Pancreas (tissue), 10 donors: Measurements from ENCODE around the gene AP5B1. TPM values are rescaled to one million over a fixed set of nuclear protein-coding genes. Genes with fewer than 3 reads are reported as not detected.

Experiments used
- ATAC-seq, 4 donors: fragments of 200-7000 bp; cut with Tn5 transposase; one replicate each; pipeline versions ENCODE4 v1.8.0 to v1.9.1; 2020; ENCODE audit warnings: mild to moderate bottlenecking in 4 of 4, moderate library complexity in 4 of 4
- DNase-seq, 6 donors: peaks; one replicate each; pipeline ENCODE4 v3.0.0-alpha.2; 2020
- FAIRE-seq: peaks from 2 replicates; lab custom pipeline; 2012; peaks lifted over from hg19 to GRCh38; lab: Jason Lieb, UNC
- H3K27ac ChIP-seq, 4 donors: fragments of 200-600 bp; sonication (generic); 1 replicate in 3 of 4; 2 replicates in 1 of 4; pipeline versions ENCODE4 v1.5.0 to v1.8.0; 2020
- H3K27me3 ChIP-seq, 4 donors: fragments of 200-600 bp; one replicate each; pipeline ENCODE4 v1.8.0; 2021
- H3K36me3 ChIP-seq, 3 donors: fragments of 200-600 bp; sonication (generic) in 1 of 3; one replicate each; pipeline versions ENCODE4 v1.5.0 to v1.8.0; 2020 to 2021
- H3K4me1 ChIP-seq, 3 donors: fragments of 200-600 bp; one replicate each; pipeline ENCODE4 v1.8.0; 2021
- H3K4me3 ChIP-seq, 4 donors: fragments of 200-600 bp; sonication (generic) in 2 of 4; one replicate each; pipeline versions ENCODE4 v1.5.0 to v1.8.0; 2020 to 2021
- H3K9me3 ChIP-seq, 4 donors: fragments of 200-600 bp; one replicate each; pipeline ENCODE4 v1.8.0; 2021
- WGBS, 2 donors: extraction: QIAGEN DNeasy Blood & Tissue Kit; methylation state at CpG; one replicate each; pipeline ENCODE4 v1.1.7; 2013; 5-methylcytosine and 5-hydroxymethylcytosine counted together
- intact Hi-C, 3 donors: fragments of 100-400 bp; cut with DNase I; formaldehyde crosslinking; loops; one replicate each; pipeline versions ENCODE4 v1.11.1 to v1.14.2; 2022
- polyA plus RNA-seq, 2 donors: library from polyadenylated mRNA; stranded (reverse); fragments of 200-250 nt; gene quantifications; one replicate each; pipeline ENCODE4 v1.2.3, GENCODE V29; 2013
- total RNA-seq, 6 donors: library from RNA; stranded (reverse); fragmentation: NEBNext Ultra II Directional in 4 of 6; extraction: Animal tissue kit (Norgen Biotek cat#: 25700) in 4 of 6; gene quantifications; one replicate each; pipeline versions ENCODE4 v1.2.1 to v1.2.4, GENCODE V29; 2021 to 2023
- TF ChIP-seq, protein P1 (sequence below), 4 donors: fragments of 200-600 bp; sonication (generic) in 3 of 4; IDR thresholded peaks; one replicate each; pipeline versions ENCODE4 v1.5.0 to v1.8.0; 2021; ENCODE audit warnings: antibody characterized with exemption in 4 of 4
- donor health status: healthy with polysubstance abuse.
- donor health status: DM: no; HTN: no; CAD: no; lungs with moderate emphysema.
- donor health status: DM: no; HTN: no; CAD: no.
- donor health status: control.
- donor health status: control.
- donor health status: Bipolar disorder and iron deficiency.
- donor health status: DM: yes; HTN: yes; CAD: no.
- donor health status: DM: no; HTN: no; CAD: no.
- donor health status: DM: no; HTN: no; CAD: no.
- donor health status: DM: yes; HTN: yes; CAD: no.

The AP5B1 gene
- total and polyA plus RNA-seq, 8 donors, result 4.2 to 12.7 (median 11.1) TPM

DNA sequence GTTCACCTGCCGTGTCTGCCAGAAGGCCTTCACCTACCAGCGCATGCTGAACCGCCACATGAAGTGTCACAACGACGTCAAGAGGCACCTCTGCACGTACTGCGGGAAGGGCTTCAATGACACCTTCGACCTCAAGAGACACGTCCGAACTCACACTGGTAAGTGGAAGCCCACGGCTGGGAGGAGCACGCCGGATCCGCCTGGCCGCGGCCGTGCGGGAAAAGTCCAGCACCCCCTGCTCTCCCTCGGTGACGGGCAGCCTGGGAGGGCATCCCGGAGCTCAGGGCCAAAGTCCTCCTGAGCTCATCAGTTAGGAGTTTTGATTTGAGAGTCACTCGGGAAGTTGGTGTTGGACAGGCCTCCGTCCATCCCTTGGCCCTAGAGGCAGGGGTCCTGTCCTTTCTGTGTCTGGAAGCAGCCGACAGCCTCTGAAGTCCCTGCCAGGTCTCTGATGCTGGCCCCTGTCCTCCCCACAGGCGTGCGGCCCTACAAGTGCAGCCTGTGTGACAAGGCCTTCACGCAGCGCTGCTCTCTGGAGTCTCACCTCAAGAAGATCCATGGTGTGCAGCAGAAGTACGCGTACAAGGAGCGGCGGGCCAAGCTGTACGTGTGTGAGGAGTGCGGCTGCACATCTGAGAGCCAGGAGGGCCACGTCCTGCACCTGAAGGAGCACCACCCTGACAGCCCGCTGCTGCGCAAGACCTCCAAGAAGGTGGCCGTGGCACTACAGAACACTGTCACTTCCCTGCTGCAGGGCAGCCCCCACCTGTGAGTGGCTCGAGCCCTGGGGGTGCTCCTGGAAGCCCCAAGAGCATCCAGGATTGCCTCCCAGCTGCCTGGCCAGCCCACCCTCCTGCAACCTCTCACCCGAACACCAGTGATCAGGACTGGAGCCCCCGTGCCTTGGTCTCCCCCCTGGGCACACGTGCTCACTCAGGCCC, 14.1 kb upstream of the AP5B1 start:
- 91 to 92% methylated on average over 42 of the region's 42 CpGs for WGBS, 2 donors
- ATAC-seq (no peak), FAIRE-seq (no peak), DNase-seq (no peak)
- H3K4me1 ChIP-seq, result peaks cover 0 to 4% (median 4%) of the 10 kb centered on the region in 3 donors
- no peaks in the 10 kb centered on the region for H3K27me3 ChIP-seq
- TF ChIP-seq, protein P1, sequence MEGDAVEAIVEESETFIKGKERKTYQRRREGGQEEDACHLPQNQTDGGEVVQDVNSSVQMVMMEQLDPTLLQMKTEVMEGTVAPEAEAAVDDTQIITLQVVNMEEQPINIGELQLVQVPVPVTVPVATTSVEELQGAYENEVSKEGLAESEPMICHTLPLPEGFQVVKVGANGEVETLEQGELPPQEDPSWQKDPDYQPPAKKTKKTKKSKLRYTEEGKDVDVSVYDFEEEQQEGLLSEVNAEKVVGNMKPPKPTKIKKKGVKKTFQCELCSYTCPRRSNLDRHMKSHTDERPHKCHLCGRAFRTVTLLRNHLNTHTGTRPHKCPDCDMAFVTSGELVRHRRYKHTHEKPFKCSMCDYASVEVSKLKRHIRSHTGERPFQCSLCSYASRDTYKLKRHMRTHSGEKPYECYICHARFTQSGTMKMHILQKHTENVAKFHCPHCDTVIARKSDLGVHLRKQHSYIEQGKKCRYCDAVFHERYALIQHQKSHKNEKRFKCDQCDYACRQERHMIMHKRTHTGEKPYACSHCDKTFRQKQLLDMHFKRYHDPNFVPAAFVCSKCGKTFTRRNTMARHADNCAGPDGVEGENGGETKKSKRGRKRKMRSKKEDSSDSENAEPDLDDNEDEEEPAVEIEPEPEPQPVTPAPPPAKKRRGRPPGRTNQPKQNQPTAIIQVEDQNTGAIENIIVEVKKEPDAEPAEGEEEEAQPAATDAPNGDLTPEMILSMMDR (IDR thresholded peaks at IDR 0.05), result no peak
- H3K4me3 ChIP-seq, result no peak overlapping the region
- H3K27ac ChIP-seq, result no peak overlapping the region
- intact Hi-C loops, result no loop called here
- H3K9me3 ChIP-seq, result no peaks in the 10 kb centered on the region
- peaks cover 0 to 9% (median 0%) of the 10 kb centered on the region in 3 donors for H3K36me3 ChIP-seq

DNA sequence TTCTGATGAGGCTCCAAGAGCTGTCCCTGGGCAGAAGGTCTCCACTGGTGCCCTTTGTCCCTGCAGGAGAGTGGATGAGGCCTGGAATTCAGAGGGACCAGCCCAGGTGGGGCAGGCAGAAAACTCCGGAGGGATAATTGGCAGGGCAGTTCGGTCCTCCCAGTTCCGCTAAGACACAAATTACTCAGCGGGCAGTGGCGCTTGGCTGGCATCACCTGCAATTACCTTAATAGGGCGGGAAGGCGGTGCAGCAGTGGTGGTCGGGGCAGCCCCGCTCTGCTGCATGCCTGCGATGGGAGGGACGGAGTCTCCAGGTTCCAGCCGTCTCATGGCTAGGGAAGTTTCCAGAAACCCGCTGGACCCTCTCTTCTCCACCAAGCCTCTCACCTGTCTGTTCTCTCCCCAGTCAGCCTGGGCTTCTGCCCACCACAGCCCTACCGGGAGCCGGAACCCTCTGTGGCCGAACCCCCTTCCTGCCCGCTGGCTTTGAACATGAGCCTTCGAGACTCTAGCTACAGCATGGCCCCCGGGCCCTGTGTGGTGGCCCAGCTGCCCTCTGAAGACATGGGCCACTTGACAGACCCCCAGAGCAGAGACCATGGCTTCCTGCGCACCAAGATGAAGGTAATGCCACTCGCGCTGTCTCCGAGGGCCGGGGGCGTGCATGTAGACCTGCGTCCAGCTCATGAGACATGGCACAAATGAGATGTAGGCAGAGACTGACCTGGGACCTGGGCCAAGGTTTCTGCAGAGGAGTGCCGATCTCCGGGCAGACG, 13.0 kb upstream of the AP5B1 start:
- no peaks in the 10 kb centered on the region for H3K27me3 ChIP-seq
- ATAC-seq, result peak; percentile 2 to 38 (median 20)
- H3K36me3 ChIP-seq, result peaks cover 0 to 9% (median 0%) of the 10 kb centered on the region in 3 donors
- peaks cover 0 to 11% (median 4%) of the 10 kb centered on the region in 3 donors for H3K4me1 ChIP-seq
- 76 to 79% methylated on average over 29 of the region's 29 CpGs for WGBS, 2 donors
- intact Hi-C loops, result no loop called here
- DNase-seq, result peak in 1 of 6 donors; percentile 23
- no peaks in the 10 kb centered on the region for H3K9me3 ChIP-seq
- FAIRE-seq, result no peak
- TF ChIP-seq, protein P1 (IDR thresholded peaks at IDR 0.05), result no peak
- H3K4me3 ChIP-seq, result no peak overlapping the region
- peak overlapping the region in 1 of 4 donors; percentile 49 for H3K27ac ChIP-seq

DNA sequence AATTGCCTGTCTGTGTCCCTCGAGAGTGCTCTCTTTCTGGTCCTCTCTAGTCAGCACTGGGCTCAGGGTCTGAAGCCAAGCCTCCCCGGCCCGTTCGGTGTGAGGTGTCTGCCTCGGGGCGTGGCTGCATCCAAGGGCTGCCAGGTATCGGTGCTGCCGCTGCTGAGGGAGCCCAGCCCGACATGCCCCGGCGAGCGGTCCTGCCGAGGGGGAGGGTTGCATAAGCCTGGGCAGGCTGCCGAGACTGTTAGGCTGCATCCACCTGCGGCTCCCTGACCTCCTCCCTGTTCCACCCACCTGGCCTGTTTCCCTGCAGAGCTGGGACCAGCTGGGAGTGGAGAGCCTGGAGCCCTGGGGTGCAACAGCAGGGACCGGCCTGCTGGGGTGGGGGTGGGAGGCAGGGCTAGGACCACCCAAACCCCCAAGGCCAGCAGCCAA, 12.4 kb upstream of the AP5B1 start:
- Histone ChIP-seq H3K4me3 (no peak overlapping the region), H3K27me3 (no peaks in the 10 kb centered on the region), H3K36me3 (peaks cover 0 to 9% (median 0%) of the 10 kb centered on the region in 3 donors), H3K9me3 (no peaks in the 10 kb centered on the region), H3K27ac (peak overlapping the region in 1 of 4 donors; percentile 49), H3K4me1 (peaks cover 0 to 11% (median 6%) of the 10 kb centered on the region in 3 donors)
- ATAC-seq, result peak; percentile 88 to 96 (median 94)
- TF ChIP-seq, protein P1 (IDR thresholded peaks at IDR 0.05), result no peak
- WGBS, 2 donors, result 9 to 11% methylated on average over 16 of the region's 16 CpGs
- peak; percentile 90 to 98 (median 92) for DNase-seq
- intact Hi-C loops, result no loop called here
- FAIRE-seq, result no peak

DNA sequence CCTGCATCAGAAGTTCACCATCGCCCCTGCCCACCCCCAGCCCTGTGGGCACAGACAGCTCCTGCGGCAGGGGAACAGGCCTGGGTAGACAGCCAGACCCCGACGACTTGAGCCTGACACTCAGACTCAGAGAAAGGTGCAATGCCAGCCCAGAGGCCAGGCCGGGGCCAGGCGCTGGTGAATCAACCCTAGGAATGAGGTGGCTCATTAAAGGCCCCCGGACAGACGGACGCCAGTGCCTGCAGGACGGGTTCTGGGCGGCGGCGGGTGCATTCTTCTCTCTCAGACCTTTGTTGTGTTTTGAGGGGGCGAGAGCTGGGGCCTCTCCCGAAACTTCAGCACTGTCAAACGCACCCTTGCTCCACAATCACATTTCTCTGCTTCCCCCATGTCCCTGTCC, 11.7 kb upstream of the AP5B1 start:
- FAIRE-seq (no peak), ATAC-seq (no peak), DNase-seq (no peak)
- Histone ChIP-seq H3K4me1 (peaks cover 0 to 11% (median 6%) of the 10 kb centered on the region in 3 donors), H3K9me3 (no peaks in the 10 kb centered on the region), H3K27me3 (no peaks in the 10 kb centered on the region), H3K36me3 (peaks cover 0 to 9% (median 0%) of the 10 kb centered on the region in 3 donors), H3K4me3 (no peak overlapping the region), H3K27ac (no peak overlapping the region)
- WGBS, 2 donors, result 92 to 95% methylated on average over 16 of the region's 16 CpGs
- TF ChIP-seq, protein P1 (IDR thresholded peaks at IDR 0.05), result no peak
- intact Hi-C loops, result no loop called here
